Fibroblast of lung (primary cell): Measurements from ENCODE around the gene PAIP2.

Experiments used
- EZH2 ChIP-seq: IDR thresholded peaks from 2 replicates; pipeline ENCODE4 v1.5.1; 2012; ENCODE audit warnings: low read length, control low read depth, mild to moderate bottlenecking; ENCODE audit errors: missing control alignments
- TF ChIP-seq, protein P1 (sequence below), 2 donors: IDR thresholded peaks in 1 of 2; conservative IDR thresholded peaks in 1 of 2; 1 replicate in 1 of 2; 2 replicates in 1 of 2; pipeline ENCODE4 v1.5.1; 2011 to 2012; ENCODE audit warnings: low read length in 2 of 2, control low read depth in 1 of 2, inconsistent platforms in 1 of 2, low read depth in 1 of 2, mild to moderate bottlenecking in 1 of 2

DNA sequence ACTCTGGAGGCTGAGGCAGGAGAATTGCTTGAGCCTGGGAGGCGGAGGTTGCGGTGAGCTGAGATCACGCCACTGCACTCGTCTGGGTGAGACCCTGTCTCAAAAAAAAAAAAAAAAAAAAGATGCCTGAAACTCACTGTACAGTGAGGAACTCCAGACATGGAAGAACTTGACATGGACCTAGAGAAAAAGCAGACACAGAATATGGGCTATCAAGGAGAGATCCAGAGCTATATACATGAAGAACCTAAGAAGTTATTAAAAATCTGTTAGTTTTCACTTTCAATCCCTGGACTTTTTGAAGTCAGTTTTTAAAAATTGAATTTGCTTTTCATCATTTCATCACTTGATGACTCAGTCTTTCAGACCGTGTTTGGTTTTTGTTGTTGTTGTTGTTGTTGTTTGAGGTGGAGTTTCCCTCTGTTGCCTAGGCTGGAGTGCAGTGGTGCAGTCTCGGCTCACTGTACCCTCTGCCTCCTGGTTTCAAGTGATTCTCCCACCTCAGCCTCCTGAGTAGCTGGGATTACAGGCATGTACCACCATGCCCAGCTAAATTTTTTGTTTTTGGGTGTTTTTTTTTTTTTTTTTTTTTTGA lies 20.3 kb downstream of the PAIP2 start:
- TF ChIP-seq, protein P1, sequence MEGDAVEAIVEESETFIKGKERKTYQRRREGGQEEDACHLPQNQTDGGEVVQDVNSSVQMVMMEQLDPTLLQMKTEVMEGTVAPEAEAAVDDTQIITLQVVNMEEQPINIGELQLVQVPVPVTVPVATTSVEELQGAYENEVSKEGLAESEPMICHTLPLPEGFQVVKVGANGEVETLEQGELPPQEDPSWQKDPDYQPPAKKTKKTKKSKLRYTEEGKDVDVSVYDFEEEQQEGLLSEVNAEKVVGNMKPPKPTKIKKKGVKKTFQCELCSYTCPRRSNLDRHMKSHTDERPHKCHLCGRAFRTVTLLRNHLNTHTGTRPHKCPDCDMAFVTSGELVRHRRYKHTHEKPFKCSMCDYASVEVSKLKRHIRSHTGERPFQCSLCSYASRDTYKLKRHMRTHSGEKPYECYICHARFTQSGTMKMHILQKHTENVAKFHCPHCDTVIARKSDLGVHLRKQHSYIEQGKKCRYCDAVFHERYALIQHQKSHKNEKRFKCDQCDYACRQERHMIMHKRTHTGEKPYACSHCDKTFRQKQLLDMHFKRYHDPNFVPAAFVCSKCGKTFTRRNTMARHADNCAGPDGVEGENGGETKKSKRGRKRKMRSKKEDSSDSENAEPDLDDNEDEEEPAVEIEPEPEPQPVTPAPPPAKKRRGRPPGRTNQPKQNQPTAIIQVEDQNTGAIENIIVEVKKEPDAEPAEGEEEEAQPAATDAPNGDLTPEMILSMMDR (conservative IDR thresholded peaks at IDR 0.05 in 1 of 2, IDR thresholded peaks at IDR 0.05 in 1 of 2; ENCODE audit: low read depth in 1 of 2, low read length in 2 of 2), result no peak
- TF ChIP-seq EZH2, result no peak
